Nephron (organoid): Measurements from ENCODE around the gene SIGLEC12.
"Not testable (repeated sequence)": the region's sequence is repeated elsewhere in the genome, so short reads cannot be mapped to it uniquely, and the experiment has no call there.

Experiments used
- H3K27ac Mint-ChIP-seq, 3 experiments: 2 replicates each; pipeline ENCODE4 v1.8.0; 2020; ENCODE audit warnings: mixed read lengths in 3 of 3, mild to moderate bottlenecking in 2 of 3, moderate library complexity in 1 of 3
- H3K27me3 Mint-ChIP-seq: 2 replicates; pipeline ENCODE4 v1.8.0; 2021; ENCODE audit warnings: low read depth, mild to moderate bottlenecking, moderate library complexity, mixed read lengths
- H3K36me3 Mint-ChIP-seq: 2 replicates; pipeline ENCODE4 v1.8.0; 2020; ENCODE audit warnings: low read depth, mixed read lengths
- H3K4me1 Mint-ChIP-seq: 2 replicates; pipeline ENCODE4 v1.8.0; 2020; ENCODE audit warnings: mixed read lengths
- H3K4me3 Mint-ChIP-seq, 3 experiments: 2 replicates each; pipeline ENCODE4 v1.8.0; 2020; ENCODE audit warnings: mild to moderate bottlenecking in 3 of 3, mixed read lengths in 3 of 3, moderate library complexity in 2 of 3
- H3K9me3 Mint-ChIP-seq: 2 replicates; pipeline ENCODE4 v1.8.0; 2020; ENCODE audit warnings: mixed read lengths
- TF ChIP-seq, protein P1 (sequence below), 3 experiments: fragments of 200-600 bp; sonication (generic); IDR thresholded peaks; one replicate each; pipeline ENCODE4 v1.5.0; 2021; ENCODE audit warnings: antibody characterized with exemption in 3 of 3; ENCODE audit not compliant: unreplicated experiment in 3 of 3

Gene SIGLEC12

DNA sequence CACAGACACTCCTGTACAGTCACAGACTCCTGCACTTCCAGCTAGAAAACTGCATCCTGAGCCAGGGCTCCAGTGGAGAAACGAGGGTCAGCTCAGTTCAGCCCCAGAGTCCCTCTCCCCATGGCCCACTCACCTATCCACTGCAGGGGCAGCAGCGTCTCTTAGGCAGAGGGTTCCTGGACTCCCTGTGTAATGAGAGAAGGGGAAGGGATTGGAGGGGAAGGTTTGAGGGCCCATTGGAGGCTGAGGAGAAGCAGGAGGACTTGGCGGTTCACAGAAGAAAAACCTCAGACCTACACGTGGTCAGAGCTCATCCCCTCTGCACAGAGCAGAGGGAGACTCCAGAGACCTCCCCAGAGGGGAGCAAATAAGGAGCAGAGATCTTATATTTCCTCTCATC is 32.4 kb downstream of the SIGLEC12 start:
- Mint-ChIP-seq H3K36me3 (no peaks in the 10 kb centered on the region), H3K27ac (no peak overlapping the region), H3K4me1 (no peaks in the 10 kb centered on the region), H3K27me3 (peaks cover 22% of the 10 kb centered on the region), H3K4me3 (no peak overlapping the region), H3K9me3 (peaks cover 3% of the 10 kb centered on the region)
- TF ChIP-seq, protein P1, sequence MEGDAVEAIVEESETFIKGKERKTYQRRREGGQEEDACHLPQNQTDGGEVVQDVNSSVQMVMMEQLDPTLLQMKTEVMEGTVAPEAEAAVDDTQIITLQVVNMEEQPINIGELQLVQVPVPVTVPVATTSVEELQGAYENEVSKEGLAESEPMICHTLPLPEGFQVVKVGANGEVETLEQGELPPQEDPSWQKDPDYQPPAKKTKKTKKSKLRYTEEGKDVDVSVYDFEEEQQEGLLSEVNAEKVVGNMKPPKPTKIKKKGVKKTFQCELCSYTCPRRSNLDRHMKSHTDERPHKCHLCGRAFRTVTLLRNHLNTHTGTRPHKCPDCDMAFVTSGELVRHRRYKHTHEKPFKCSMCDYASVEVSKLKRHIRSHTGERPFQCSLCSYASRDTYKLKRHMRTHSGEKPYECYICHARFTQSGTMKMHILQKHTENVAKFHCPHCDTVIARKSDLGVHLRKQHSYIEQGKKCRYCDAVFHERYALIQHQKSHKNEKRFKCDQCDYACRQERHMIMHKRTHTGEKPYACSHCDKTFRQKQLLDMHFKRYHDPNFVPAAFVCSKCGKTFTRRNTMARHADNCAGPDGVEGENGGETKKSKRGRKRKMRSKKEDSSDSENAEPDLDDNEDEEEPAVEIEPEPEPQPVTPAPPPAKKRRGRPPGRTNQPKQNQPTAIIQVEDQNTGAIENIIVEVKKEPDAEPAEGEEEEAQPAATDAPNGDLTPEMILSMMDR (IDR thresholded peaks at IDR 0.05; ENCODE audit: unreplicated experiment in 3 of 3), result no peak

DNA sequence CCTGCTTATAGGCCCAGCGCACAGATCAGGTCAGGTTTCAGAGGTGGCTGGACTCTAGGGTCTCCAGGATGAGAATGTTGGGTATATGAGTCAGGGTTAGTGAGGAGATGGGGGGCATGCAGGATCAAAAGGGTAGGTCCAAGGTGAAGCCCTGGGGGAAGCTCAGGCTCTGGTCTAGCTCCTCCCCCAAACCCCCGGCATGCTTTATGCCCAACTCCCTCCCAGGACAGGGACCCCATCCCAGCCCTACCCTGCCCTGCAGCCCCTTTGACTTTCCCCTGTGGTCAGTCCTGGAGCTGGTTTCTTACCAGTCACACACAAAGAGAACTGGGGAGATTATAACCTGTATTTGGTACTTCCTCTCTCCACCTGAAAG is 33.1 kb downstream of the SIGLEC12 start:
- TF ChIP-seq, protein P1 (IDR thresholded peaks at IDR 0.05; ENCODE audit: unreplicated experiment in 3 of 3), result no peak
- H3K4me1 Mint-ChIP-seq, result no peaks in the 10 kb centered on the region
- no peak overlapping the region for H3K27ac Mint-ChIP-seq
- peaks cover 25% of the 10 kb centered on the region for H3K27me3 Mint-ChIP-seq
- H3K4me3 Mint-ChIP-seq, result no peak overlapping the region
- H3K36me3 Mint-ChIP-seq, result no peaks in the 10 kb centered on the region
- H3K9me3 Mint-ChIP-seq, result peaks cover 3% of the 10 kb centered on the region

DNA sequence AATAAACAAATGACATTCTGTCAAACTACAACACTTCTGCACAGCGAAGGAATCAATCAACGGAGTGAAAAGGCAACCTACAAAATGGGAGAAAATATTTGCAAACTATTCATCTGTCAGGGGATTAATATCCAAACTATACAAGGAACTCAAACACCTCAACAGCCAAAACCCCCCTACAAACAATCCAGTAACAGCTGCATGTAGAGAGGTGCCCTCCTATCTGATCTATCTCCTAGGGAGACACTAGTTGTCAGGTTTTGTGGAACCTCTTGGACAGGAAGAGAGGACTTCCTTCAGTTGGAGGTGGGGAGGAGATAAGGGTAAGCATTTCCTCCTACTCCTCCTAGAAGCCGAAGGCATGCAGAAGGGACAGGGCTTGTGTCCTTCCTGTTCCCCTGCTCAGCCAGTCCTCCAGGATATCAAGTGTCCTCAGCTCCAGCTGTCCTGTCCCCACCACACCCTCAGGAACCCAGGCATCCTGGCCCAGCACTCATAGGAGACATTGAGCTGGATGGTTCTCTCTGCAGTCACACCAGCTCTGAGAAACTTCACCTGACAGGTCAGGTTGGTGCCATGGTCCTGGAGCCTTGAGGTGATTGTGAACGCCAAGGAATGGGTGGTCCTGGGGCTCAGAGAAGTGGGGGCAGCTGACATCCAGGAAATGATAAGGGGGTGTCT is 33.6 kb downstream of the SIGLEC12 start:
- TF ChIP-seq, protein P1 (IDR thresholded peaks at IDR 0.05; ENCODE audit: unreplicated experiment in 3 of 3), result no peak

DNA sequence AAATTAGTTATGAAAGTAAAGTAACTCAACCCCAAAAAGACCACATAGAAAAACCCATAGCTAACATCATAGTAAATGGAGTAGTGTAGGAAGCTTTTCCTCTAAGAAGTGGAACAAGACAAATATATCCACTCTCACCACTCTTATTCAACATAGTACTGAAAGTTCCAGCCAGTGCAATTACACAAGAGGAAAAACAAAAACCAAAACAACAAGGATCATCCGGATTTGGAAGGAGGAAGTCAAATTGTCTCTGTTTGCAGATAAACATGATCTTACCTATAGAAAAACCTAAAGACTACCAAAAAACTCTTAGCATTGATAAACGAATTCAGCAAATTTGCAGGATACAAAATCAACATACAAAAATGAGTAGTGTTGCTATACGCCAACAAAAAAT is 34.9 kb downstream of the SIGLEC12 start:
- Mint-ChIP-seq H3K36me3 (no peaks in the 10 kb centered on the region), H3K27me3 (peaks cover 39% of the 10 kb centered on the region), H3K4me3 (no peak overlapping the region), H3K9me3 (peaks cover 3% of the 10 kb centered on the region), H3K4me1 (no peaks in the 10 kb centered on the region), H3K27ac (no peak overlapping the region)
- TF ChIP-seq, protein P1 (IDR thresholded peaks at IDR 0.05; ENCODE audit: unreplicated experiment in 3 of 3), result no peak

More for the DNA sequence above, 33.6 kb downstream of the SIGLEC12 start:
- H3K9me3 Mint-ChIP-seq, result peaks cover 3% of the 10 kb centered on the region
- no peak overlapping the region for H3K27ac Mint-ChIP-seq
- peaks cover 30% of the 10 kb centered on the region for H3K27me3 Mint-ChIP-seq
- H3K4me1 Mint-ChIP-seq, result no peaks in the 10 kb centered on the region
- no peak overlapping the region for H3K4me3 Mint-ChIP-seq
- no peaks in the 10 kb centered on the region for H3K36me3 Mint-ChIP-seq

DNA sequence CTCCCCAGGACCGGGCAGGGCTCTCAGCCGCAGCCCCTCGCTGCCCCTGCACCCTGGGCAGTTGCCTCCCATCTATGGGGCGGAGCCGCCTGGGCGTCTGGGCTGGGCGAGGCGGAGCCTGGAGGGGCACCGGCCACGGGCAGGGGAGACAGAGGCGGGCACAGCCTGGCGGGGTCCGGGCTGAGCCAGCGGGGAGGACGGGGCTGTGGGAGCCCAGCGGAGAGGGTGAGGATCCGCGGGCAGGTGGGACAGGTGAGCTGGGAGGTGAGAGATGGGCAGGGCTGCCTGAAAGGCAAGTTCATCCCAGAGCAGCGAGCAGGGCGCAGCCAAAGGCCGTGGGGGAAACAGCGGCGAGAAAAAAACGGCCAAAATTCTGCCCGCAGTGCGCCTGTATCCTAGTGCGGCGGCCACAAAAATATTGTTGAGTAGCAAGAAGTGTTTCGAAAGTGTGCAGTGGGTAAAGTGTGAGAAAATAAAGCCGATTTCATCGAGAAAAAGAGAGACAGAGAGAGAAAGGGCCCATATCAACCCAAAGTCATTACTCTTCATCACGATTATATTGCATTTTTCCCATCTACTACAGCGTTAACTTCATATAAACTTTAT is 37.5 kb downstream of the SIGLEC12 start:
- not testable (repeated sequence) for H3K4me1 Mint-ChIP-seq, H3K9me3 Mint-ChIP-seq, H3K36me3 Mint-ChIP-seq, H3K4me3 Mint-ChIP-seq, H3K27ac Mint-ChIP-seq
- peaks cover 47% of the 10 kb centered on the region for H3K27me3 Mint-ChIP-seq

DNA sequence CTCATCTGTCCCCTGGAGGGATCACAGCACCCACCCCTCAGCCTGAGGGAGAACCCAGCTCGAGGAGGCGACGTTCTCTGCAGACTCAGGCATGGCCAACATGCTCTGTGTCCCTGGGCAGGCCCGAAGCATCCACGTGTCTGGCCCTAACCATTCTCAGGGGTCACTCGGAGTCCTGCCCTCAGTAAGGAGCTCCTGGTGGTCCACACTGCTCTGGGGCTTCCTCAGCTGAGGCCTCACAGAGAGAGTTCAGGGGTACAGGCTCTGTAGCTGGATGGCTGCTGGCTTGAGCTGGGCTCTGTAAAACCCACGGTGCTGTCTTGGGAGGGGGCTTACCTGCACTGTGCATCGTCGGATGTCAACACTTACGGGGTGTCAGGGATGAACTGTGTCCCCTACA is 38.9 kb downstream of the SIGLEC12 start:
- H3K27me3 Mint-ChIP-seq, result peaks cover 45% of the 10 kb centered on the region
- peaks cover 3% of the 10 kb centered on the region for H3K9me3 Mint-ChIP-seq
- H3K4me1 Mint-ChIP-seq, result no peaks in the 10 kb centered on the region
- TF ChIP-seq, protein P1 (IDR thresholded peaks at IDR 0.05; ENCODE audit: unreplicated experiment in 3 of 3), result no peak
- H3K27ac Mint-ChIP-seq, result no peak overlapping the region
- H3K4me3 Mint-ChIP-seq, result no peak overlapping the region
- H3K36me3 Mint-ChIP-seq, result no peaks in the 10 kb centered on the region
